ENCODE data around the gene TPCN1.

Gene TPCN1

GRCh38 chr12:113329022-113329790 lies 107.9 kb downstream of the TPCN1 start:
- FAIRE-seq (no peak), DNase-seq (ENCODE audit: extremely low spot score, insufficient read length, low read depth) (no peak)

- FAIRE-seq = no peak
- DNase-seq (ENCODE audit: extremely low spot score, insufficient read length, low read depth) = no peak
These were observed 108.6 kb downstream of the TPCN1 start for GRCh38 chr12:113329791-113330417.

DNA sequence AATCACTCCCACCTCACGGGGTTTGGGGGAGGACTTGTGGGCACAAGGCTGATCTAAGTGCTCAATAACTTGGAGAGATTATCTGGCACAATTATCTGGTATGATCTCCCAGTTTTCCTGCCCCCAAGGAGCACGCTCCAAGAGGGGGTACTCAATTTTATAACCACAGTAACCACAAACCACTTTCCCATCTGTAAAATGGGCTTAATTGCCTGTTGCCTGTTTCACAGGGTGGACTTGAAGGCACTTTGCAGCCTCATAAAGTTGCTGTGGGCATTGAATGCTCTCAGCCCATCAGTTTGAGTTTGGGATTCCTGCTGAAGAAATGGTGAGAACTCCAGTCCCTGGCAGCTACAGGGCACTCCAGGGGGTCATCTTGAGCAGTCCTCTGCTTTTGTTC lies 109.2 kb downstream of the TPCN1 start:
- DNase-seq (ENCODE audit: extremely low spot score, insufficient read length, low read depth) (no peak), FAIRE-seq (no peak)

DNA sequence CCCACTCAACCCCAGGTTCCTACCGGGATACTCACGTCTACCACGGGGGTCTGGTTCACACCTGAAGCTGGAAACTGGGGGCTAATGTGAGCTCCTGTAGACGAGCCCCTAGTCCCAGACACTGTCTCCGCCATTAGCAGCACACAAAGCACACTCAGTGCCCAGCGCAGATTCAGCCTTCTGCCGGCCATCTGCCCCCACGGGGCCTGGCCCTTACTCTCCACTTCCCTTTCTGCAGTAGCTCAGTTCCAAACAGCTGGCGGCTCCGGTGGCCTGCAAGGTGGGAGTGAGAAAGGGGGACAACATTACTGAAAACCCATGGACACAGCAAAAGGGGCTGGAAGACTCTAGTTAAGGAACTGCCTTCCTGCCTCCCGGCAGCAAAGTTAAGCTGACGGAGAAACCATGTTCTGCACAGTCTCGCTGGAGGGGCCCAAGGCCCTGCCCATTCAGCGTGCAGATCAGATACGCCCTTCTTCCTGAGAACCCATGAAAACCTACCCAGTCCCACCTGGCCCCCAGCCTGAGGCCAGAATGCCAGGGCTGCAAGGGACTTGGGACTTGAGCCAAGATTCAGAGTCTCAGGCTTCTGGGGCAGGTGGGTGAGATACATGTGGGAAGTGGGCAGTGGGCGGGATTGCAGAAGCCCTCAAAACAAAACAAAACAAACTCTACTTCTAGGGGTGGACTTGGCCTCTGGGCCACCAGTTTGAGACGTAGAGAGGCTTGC lies 111.6 kb downstream of the TPCN1 start:
- no peak for FAIRE-seq
- DNase-seq (ENCODE audit: extremely low spot score, insufficient read length, low read depth) = no peak

DNA sequence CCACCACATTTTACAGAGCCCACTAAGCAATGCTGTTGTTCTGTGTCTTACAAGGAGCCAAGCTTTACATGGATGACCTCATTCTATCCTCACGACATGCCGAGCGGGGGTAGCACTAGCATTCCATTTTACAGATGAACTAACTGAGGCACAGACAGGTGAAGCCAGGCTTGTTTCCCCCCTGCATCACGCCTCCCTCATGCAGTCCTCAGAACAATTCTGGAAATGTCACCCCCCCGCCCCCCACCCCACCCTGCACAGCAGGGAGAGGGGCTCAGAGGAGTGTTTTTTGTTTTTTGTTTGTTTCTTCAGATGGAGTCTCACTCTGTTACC lies 112.1 kb downstream of the TPCN1 start:
- FAIRE-seq (no peak), DNase-seq (ENCODE audit: extremely low spot score, insufficient read length, low read depth) (no peak)

- DNase-seq (ENCODE audit: extremely low spot score, insufficient read length, low read depth) (no peak), FAIRE-seq (no peak)
These were observed 112.9 kb downstream of the TPCN1 start for GRCh38 chr12:113333877-113334785.

DNA sequence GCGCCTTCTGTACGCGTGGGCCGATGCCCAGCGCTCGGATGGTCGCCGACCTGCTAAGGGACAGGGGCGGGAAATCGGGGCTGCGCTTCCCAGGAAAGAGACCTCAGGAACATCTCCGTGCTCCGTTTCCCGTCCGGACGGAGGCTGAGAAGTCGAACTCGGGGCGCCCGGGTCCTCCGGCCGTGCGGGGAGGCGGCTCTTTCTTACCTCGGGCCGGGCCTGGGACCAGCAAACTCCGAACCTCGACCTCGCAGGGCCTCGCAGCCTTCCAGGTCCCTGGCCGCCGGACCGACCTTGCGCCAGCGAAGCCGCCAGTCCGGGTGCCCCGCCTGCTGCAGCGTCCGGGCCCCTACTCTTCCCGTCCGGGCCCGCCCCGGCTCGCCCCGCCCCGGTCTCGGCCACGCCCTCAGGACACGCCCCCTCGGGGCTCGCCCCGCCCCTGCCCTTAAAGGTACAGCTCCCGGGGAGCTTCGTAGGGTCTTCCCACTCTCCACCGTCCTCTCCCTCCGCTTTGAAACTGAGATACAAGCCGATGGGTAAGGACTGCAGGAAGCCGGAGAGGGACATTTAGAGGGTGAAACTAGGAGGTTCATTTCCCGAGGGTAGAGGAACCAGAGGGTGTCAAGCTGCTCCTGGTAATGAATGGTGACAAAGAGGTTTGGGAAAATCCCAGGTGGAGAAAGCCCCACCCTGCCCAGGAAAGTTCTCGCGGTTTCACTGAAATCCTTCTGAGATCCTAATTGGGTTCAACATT lies 113.7 kb downstream of the TPCN1 start, which contains the start of gene SLC8B1:
Gene SLC8B1, minus strand, starts transcription at position 324 of the 754 bp plus-strand sequence. CDS start 2,231 bp downstream, outside the sequence.
- FAIRE-seq = peak; percentile 73
- DNase-seq (ENCODE audit: extremely low spot score, insufficient read length, low read depth) = peak; percentile 89

DNA sequence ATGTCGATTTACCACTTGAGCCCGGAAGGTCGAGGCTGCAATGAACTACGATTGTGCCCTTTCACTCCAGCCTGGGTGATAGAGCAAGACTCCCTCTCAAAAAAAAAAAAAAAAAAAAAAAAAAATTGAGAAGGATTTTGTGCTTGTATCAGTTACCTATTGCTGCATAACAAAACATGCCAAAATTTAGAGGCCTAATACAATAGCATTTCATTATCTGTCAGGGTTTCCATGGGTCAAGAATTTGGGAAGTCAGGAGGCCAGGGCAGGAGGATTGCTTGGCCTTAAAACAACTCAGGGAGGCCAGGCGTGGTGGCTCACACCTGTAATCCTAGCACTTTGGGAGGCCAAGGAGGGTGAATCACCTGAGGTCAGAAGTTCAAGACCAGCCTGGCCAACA lies 118.3 kb downstream of the TPCN1 start:
- DNase-seq (ENCODE audit: extremely low spot score, insufficient read length, low read depth) = no peak
- FAIRE-seq = no peak

GRCh38 chr12:113340061-113340460 lies 118.8 kb downstream of the TPCN1 start:
- DNase-seq (ENCODE audit: extremely low spot score, insufficient read length, low read depth) (no peak), FAIRE-seq (no peak)

DNA sequence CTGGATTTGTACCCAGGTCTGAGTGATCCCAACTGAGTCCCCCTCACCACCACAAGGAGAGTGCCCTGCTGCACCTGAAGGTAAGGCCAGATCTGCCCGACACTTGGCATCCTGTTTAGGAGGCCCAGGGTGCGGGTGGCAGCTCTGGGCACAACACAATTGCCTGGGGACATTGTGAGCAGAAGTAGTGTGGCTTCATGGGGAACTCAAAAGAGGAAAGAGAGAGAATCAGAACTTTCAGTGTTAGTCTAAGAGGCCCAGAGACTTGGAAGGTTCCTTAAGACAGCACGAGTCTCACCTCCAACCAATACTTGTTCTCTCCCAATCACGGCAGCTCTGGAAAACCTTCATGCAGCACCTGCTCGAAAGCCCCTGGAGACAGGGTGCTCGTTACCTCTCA lies 120.3 kb downstream of the TPCN1 start:
- FAIRE-seq = no peak
- no peak for DNase-seq (ENCODE audit: extremely low spot score, insufficient read length, low read depth)

GRCh38 chr12:113345318-113345717 lies 124.1 kb downstream of the TPCN1 start:
- DNase-seq (ENCODE audit: extremely low spot score, insufficient read length, low read depth) (no peak), FAIRE-seq (no peak)

GRCh38 chr12:113346353-113346752 lies 125.1 kb downstream of the TPCN1 start:
- FAIRE-seq (no peak), DNase-seq (ENCODE audit: extremely low spot score, insufficient read length, low read depth) (no peak)

- DNase-seq (ENCODE audit: extremely low spot score, insufficient read length, low read depth) (no peak), FAIRE-seq (no peak)
These were observed 125.8 kb downstream of the TPCN1 start for GRCh38 chr12:113347107-113347506.

DNA sequence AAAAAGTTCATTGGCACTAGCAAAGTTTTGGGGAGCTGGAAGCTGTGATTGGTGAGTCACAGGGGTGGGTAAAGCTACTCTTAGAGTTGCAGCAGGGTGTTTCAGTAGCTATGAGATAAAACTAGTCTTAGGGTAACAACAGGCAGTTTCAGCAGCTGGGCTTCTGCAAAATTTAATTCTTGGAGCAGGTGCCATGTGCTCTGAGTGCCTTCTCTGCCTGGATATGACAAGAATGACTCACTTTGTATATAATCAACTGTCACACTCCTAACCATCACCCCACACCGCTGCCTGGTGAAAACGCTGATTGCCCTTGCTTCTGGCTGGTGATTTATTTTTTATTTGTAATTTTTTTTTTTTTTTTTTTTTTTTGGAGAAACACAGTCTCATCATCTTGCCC lies 126.6 kb downstream of the TPCN1 start:
- DNase-seq (ENCODE audit: extremely low spot score, insufficient read length, low read depth) (no peak), FAIRE-seq (no peak)

All from GM18507 (cell line).